H9 (cell line): ENCODE data around the gene LRRK1. TPM values are rescaled to one million over a fixed set of nuclear protein-coding genes. Genes with fewer than 3 reads are reported as not detected.

Experiments
- DNase-seq: peaks from one replicate; pipeline ENCODE4 v3.0.0-alpha.2; 2017
- H2AFZ ChIP-seq: one replicate; pipeline ENCODE4 v1.6.1; 2013; ENCODE audit warnings: mild to moderate bottlenecking, low read length, control low read depth, moderate library complexity
- H2AK5ac ChIP-seq: 2 replicates; pipeline ENCODE4 v1.6.1; 2013; ENCODE audit warnings: low read length, control low read depth, mixed read lengths; ENCODE audit not compliant: insufficient read length
- H2BK120ac ChIP-seq: one replicate; pipeline ENCODE4 v1.6.1; 2013; ENCODE audit warnings: low read depth, mild to moderate bottlenecking, low read length, control low read depth, inconsistent platforms; ENCODE audit not compliant: poor library complexity, severe bottlenecking
- H2BK12ac ChIP-seq: 2 replicates; pipeline ENCODE4 v1.6.1; 2013; ENCODE audit warnings: low read length, control low read depth, mixed read lengths, low read depth; ENCODE audit not compliant: insufficient read length
- H2BK15ac ChIP-seq: 2 replicates; pipeline ENCODE4 v1.6.1; 2013; ENCODE audit warnings: low read depth, low read length, control low read depth
- H2BK20ac ChIP-seq: one replicate; pipeline ENCODE4 v1.6.1; 2013; ENCODE audit warnings: low read depth, mild to moderate bottlenecking, low read length, control low read depth, inconsistent platforms; ENCODE audit not compliant: poor library complexity, severe bottlenecking
- H2BK5ac ChIP-seq: 2 replicates; pipeline ENCODE4 v1.6.1; 2013; ENCODE audit warnings: low read length, control low read depth, mixed read lengths; ENCODE audit not compliant: insufficient read length
- H3K14ac ChIP-seq: 2 replicates; pipeline ENCODE4 v1.6.1; 2013; ENCODE audit warnings: low read length, control low read depth; ENCODE audit not compliant: insufficient read depth
- H3K18ac ChIP-seq: 2 replicates; pipeline ENCODE4 v1.6.1; 2013; ENCODE audit warnings: low read depth, mild to moderate bottlenecking, mixed read lengths, low read length, control low read depth; ENCODE audit not compliant: insufficient read length
- H3K23ac ChIP-seq: 2 replicates; pipeline ENCODE4 v1.6.1; 2013; ENCODE audit warnings: low read length, control low read depth, mixed read lengths, low read depth; ENCODE audit not compliant: insufficient read length
- H3K23me2 ChIP-seq: 2 replicates; pipeline ENCODE4 v1.6.1; 2013; ENCODE audit warnings: low read depth, mild to moderate bottlenecking, mixed read lengths, low read length, control low read depth; ENCODE audit not compliant: insufficient read length, poor library complexity, severe bottlenecking
- H3K27ac ChIP-seq: 2 replicates; pipeline ENCODE4 v1.5.1; 2013; ENCODE audit warnings: low read length, control low read depth, mixed read lengths, low read depth; ENCODE audit not compliant: insufficient read length
- H3K27me3 ChIP-seq: 2 replicates; pipeline ENCODE4 v1.6.1; 2013; ENCODE audit warnings: low read length, control low read depth, inconsistent platforms; ENCODE audit not compliant: insufficient read depth
- H3K4ac ChIP-seq: 2 replicates; pipeline ENCODE4 v1.6.1; 2013; ENCODE audit warnings: low read depth, mild to moderate bottlenecking, control low read depth, inconsistent platforms, low read length, moderate library complexity
- H3K4me1 ChIP-seq: 2 replicates; pipeline ENCODE4 v1.6.1; 2013; ENCODE audit warnings: low read length, control low read depth, inconsistent platforms; ENCODE audit not compliant: insufficient read depth
- H3K4me2 ChIP-seq: 2 replicates; pipeline ENCODE4 v1.6.1; 2013; ENCODE audit warnings: low read length, control low read depth, mixed read lengths; ENCODE audit not compliant: insufficient read length, insufficient read depth
- H3K56ac ChIP-seq: 2 replicates; pipeline ENCODE4 v1.6.1; 2013; ENCODE audit warnings: low read depth, mild to moderate bottlenecking, mixed read lengths, low read length, control low read depth; ENCODE audit not compliant: insufficient read length
- H3K79me1 ChIP-seq: 2 replicates; pipeline ENCODE4 v1.6.1; 2013; ENCODE audit warnings: low read depth, mild to moderate bottlenecking, moderate library complexity, low read length, control low read depth, inconsistent platforms; ENCODE audit not compliant: insufficient read depth, poor library complexity, severe bottlenecking
- H3K79me2 ChIP-seq: 2 replicates; pipeline ENCODE4 v1.6.1; 2013; ENCODE audit warnings: low read length, control low read depth, inconsistent platforms; ENCODE audit not compliant: insufficient read depth
- H3K9ac ChIP-seq: 2 replicates; pipeline ENCODE4 v1.6.1; 2013; ENCODE audit warnings: low read length, control low read depth, mixed read lengths; ENCODE audit not compliant: insufficient read length; ENCODE audit errors: extremely low read depth
- H3K9me3 ChIP-seq: one replicate; pipeline ENCODE4 v1.6.1; 2013; ENCODE audit warnings: low read depth, low read length, inconsistent platforms; ENCODE audit not compliant: control insufficient read depth
- H3T11ph ChIP-seq: one replicate; pipeline ENCODE4 v1.6.1; 2013; ENCODE audit warnings: mild to moderate bottlenecking, low read length, control low read depth, inconsistent platforms
- H4K20me1 ChIP-seq: one replicate; pipeline ENCODE4 v1.6.1; 2013; ENCODE audit not compliant: control insufficient read depth, insufficient read length, insufficient read depth
- H4K5ac ChIP-seq: 2 replicates; pipeline ENCODE4 v1.6.1; 2013; ENCODE audit warnings: low read depth, mild to moderate bottlenecking, mixed read lengths, low read length, control low read depth; ENCODE audit not compliant: insufficient read length
- H4K8ac ChIP-seq: replicated peaks from 2 replicates; pipeline ENCODE4 v1.6.1; 2013; ENCODE audit warnings: low read length, control low read depth, mixed read lengths, low read depth; ENCODE audit not compliant: insufficient read length
- H4K91ac ChIP-seq: 2 replicates; pipeline ENCODE4 v1.6.1; 2013; ENCODE audit warnings: low read depth, mild to moderate bottlenecking, moderate library complexity, mixed read lengths, low read length, control low read depth; ENCODE audit not compliant: insufficient read length
- H3K27ac Mint-ChIP-seq, 3 experiments: 2 replicates in 2 of 3; 3 replicates in 1 of 3; pipeline ENCODE4 v1.8.0; 2020 to 2021; ENCODE audit warnings: mixed read lengths in 3 of 3, mild to moderate bottlenecking in 1 of 3, moderate library complexity in 1 of 3
- H3K27me3 Mint-ChIP-seq: 2 replicates; pipeline ENCODE4 v1.8.0; 2021; ENCODE audit warnings: low read depth, mild to moderate bottlenecking, moderate library complexity, mixed read lengths
- H3K36me3 Mint-ChIP-seq, 3 experiments: 2 replicates in 2 of 3; 3 replicates in 1 of 3; pipeline ENCODE4 v1.8.0; 2020 to 2021; ENCODE audit warnings: low read depth in 3 of 3, mixed read lengths in 3 of 3; ENCODE audit not compliant: insufficient read depth in 1 of 3
- H3K4me1 Mint-ChIP-seq, 2 experiments: 2 replicates each; pipeline ENCODE4 v1.8.0; 2020; ENCODE audit warnings: mixed read lengths in 2 of 2
- H3K4me3 Mint-ChIP-seq, 2 experiments: 2 replicates in 1 of 2; 3 replicates in 1 of 2; pipeline ENCODE4 v1.8.0; 2020 to 2021; ENCODE audit warnings: mild to moderate bottlenecking in 2 of 2, mixed read lengths in 2 of 2, moderate library complexity in 1 of 2
- H3K9me3 Mint-ChIP-seq, 2 experiments: 2 replicates in 1 of 2; 3 replicates in 1 of 2; pipeline ENCODE4 v1.8.0; 2020; ENCODE audit warnings: mild to moderate bottlenecking in 2 of 2, mixed read lengths in 2 of 2, moderate library complexity in 1 of 2
- CTCF ChIP-seq: fragments of 200-600 bp; sonication (generic); conservative IDR thresholded peaks from 3 replicates; pipeline ENCODE4 v1.8.0; 2021; ENCODE audit warnings: antibody characterized with exemption, mild to moderate bottlenecking
- WGBS: extraction: QIAGEN DNeasy Blood & Tissue Kit; methylation state at CpG from one replicate; pipeline ENCODE4 v1.1.7; 2013; ENCODE audit warnings: missing lambda C conversion rate, low lambda C conversion rate, mixed read lengths; ENCODE audit not compliant: insufficient read length; ENCODE audit errors: extremely low coverage; 5-methylcytosine and 5-hydroxymethylcytosine counted together
- total RNA-seq: library from RNA; stranded (reverse); gene quantifications from 2 replicates; pipeline ENCODE4 v1.2.1, GENCODE V29; 2021

LRRK1 gene
- total RNA-seq, 1 experiment from 2014 or later: 4.0 TPM

- no peak overlapping the region for H3K23ac ChIP-seq
- Mint-ChIP-seq H3K27ac (no peak overlapping the region), H3K36me3 (no peaks in the 10 kb centered on the region; a peak in 1 of 7 replicates), H3K4me1 (peaks cover under 1 to 1% of the 10 kb centered on the region in 2 experiments; a peak in 2 of 4 replicates), H3K4me3 (no peak overlapping the region), H3K27me3 (peaks cover 5% of the 10 kb centered on the region), H3K9me3 (no peaks in the 10 kb centered on the region; a peak in 2 of 5 replicates)
- no peak overlapping the region for H2AFZ ChIP-seq
- no peak overlapping the region for H2BK120ac ChIP-seq
- no peak overlapping the region for H2BK12ac ChIP-seq
- no peaks in the 10 kb centered on the region for H3K4me1 ChIP-seq
- H3T11ph ChIP-seq: no peak overlapping the region
- no peaks in the 10 kb centered on the region for H4K20me1 ChIP-seq
- H3K56ac ChIP-seq: no peak overlapping the region
- H3K9ac ChIP-seq: no peak overlapping the region
- no peak overlapping the region for H3K18ac ChIP-seq
- no peaks in the 10 kb centered on the region for H3K9me3 ChIP-seq
- no peak overlapping the region for H4K91ac ChIP-seq
- H3K4me2 ChIP-seq: no peak overlapping the region
- no peaks in the 10 kb centered on the region for H3K27me3 ChIP-seq
- no CpG with 5 or more reads among the region's 14 CpGs for WGBS
- no peaks in the 10 kb centered on the region for H3K79me1 ChIP-seq
- H3K79me2 ChIP-seq: no peaks in the 10 kb centered on the region
- no peak overlapping the region for H4K5ac ChIP-seq
- no peak for DNase-seq
- no peak for TF ChIP-seq CTCF
- no peaks in the 10 kb centered on the region for H3K23me2 ChIP-seq
- H3K14ac ChIP-seq: no peak overlapping the region
- H3K27ac ChIP-seq: no peak overlapping the region
- no peak overlapping the region for H2BK5ac ChIP-seq
- H2BK20ac ChIP-seq: no peak overlapping the region
- H3K4ac ChIP-seq: no peak overlapping the region
- no peak overlapping the region for H4K8ac ChIP-seq
- H2AK5ac ChIP-seq: no peak overlapping the region
- H2BK15ac ChIP-seq: no peak overlapping the region
Observed at GRCh38 chr15:101097111-101097510, 178.0 kb downstream of the LRRK1 start.
